D721Med (cell line): Measurements from ENCODE around the gene FXR2.

Source experiments
- DNase-seq: peaks from one replicate; pipeline ENCODE4 v3.0.0; 2011; ENCODE audit warnings: low spot score; ENCODE audit not compliant: insufficient read length
- FAIRE-seq: peaks from 2 replicates; lab custom pipeline; 2011; peaks lifted over from hg19 to GRCh38; lab: Jason Lieb, UNC
- TF ChIP-seq, protein P1 (sequence below): IDR thresholded peaks from 2 replicates; pipeline ENCODE4 v1.5.1; 2012; ENCODE audit warnings: mild to moderate bottlenecking, control low read depth; ENCODE audit not compliant: insufficient read depth; ENCODE audit errors: missing control alignments

Gene FXR2

DNA sequence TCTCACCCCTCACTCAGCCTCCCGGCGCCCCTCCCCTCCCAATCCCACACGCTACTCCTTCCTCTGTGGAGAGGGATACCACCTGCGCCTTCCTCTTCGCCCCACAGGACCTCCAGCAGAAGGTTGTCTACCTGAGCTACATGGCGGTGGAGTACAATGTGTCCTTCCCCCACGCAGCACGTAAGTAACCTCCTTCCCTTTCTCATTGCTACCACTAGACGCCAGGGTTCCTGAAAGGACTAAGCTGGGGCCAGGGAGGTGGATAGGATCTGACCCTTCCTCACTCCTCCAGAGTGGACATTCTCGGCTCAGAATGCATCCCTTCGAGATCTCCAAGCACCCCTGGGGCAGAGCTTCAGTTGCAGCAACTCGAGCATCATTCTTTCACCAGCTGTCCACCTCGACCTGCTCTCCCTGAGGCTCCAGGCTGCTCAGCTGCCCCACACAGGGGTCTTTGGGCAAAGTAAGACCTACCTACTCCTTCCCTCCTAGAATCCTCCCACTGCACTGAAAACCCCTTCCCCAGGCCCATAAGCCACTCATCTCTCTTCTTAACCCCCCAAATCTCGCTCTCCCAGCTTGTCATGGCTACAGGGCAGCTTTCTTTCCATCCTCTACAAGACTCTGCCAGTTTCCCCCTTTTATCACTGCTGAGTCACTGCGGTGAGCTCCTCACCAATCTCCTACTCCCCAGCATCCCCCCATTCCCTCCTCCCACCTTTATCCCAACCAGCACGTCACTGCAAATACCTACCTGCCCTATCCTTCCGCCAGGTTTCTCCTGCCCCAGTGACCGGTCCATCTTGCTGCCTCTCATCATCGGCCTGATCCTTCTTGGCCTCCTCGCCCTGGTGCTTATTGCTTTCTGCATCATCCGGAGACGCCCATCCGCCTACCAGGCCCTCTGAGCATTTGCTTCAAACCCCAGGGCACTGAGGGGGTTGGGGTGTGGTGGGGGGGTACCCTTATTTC lies 33.8 kb downstream of the FXR2 start:
- DNase-seq = no peak
- no peak for FAIRE-seq
- TF ChIP-seq, protein P1, sequence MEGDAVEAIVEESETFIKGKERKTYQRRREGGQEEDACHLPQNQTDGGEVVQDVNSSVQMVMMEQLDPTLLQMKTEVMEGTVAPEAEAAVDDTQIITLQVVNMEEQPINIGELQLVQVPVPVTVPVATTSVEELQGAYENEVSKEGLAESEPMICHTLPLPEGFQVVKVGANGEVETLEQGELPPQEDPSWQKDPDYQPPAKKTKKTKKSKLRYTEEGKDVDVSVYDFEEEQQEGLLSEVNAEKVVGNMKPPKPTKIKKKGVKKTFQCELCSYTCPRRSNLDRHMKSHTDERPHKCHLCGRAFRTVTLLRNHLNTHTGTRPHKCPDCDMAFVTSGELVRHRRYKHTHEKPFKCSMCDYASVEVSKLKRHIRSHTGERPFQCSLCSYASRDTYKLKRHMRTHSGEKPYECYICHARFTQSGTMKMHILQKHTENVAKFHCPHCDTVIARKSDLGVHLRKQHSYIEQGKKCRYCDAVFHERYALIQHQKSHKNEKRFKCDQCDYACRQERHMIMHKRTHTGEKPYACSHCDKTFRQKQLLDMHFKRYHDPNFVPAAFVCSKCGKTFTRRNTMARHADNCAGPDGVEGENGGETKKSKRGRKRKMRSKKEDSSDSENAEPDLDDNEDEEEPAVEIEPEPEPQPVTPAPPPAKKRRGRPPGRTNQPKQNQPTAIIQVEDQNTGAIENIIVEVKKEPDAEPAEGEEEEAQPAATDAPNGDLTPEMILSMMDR = no peak

DNA sequence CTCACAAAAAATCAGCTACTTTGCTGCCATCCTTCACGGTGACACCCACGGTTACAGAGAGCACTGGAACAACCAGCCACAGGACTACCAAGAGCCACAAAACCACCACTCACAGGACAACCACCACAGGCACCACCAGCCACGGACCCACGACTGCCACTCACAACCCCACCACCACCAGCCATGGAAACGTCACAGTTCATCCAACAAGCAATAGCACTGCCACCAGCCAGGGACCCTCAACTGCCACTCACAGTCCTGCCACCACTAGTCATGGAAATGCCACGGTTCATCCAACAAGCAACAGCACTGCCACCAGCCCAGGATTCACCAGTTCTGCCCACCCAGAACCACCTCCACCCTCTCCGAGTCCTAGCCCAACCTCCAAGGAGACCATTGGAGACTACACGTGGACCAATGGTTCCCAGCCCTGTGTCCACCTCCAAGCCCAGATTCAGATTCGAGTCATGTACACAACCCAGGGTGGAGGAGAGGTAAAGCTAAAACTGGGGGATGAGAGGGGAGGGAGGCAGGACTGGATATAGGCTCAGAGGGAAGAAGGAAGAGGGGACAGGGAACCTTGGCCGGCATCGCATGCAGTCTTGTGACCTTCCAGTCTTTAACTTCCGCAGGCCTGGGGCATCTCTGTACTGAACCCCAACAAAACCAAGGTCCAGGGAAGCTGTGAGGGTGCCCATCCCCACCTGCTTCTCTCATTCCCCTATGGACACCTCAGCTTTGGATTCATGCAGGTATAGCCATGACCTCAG lies 34.7 kb downstream of the FXR2 start:
- TF ChIP-seq, protein P1 = no peak
- DNase-seq (no peak), FAIRE-seq (no peak)

DNA sequence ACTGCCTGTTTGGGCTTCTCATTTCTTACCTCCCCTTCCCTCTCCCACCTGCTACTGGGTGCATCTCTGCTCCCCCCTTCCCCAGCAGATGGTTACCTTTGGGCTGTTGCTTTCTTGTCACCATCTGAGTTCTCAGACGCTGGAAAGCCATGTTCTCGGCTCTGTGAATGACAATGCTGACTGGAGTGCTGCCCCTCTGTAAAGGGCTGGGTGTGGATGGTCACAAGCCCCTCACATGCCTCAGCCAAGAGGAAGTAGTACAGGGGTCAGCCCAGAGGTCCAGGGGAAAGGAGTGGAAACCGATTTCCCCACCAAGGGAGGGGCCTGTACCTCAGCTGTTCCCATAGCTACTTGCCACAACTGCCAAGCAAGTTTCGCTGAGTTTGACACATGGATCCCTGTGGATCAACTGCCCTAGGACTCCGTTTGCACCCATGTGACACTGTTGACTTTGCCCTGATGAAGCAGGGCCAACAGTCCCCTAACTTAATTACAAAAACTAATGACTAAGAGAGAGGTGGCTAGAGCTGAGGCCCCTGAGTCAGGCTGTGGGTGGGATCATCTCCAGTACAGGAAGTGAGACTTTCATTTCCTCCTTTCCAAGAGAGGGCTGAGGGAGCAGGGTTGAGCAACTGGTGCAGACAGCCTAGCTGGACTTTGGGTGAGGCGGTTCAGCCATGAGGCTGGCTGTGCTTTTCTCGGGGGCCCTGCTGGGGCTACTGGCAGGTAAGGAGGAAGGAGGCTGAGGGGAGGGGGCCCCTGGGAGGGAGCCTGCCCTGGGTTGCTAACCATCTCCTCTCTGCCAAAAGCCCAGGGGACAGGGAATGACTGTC lies 35.5 kb downstream of the FXR2 start, which contains the start of gene CD68:
CD68 (plus strand) TSS at position 638 of the 833 bp plus-strand sequence; CDS start at position 678, 40 bp downstream.
- DNase-seq (no peak), FAIRE-seq (no peak)
- TF ChIP-seq, protein P1 = no peak

DNA sequence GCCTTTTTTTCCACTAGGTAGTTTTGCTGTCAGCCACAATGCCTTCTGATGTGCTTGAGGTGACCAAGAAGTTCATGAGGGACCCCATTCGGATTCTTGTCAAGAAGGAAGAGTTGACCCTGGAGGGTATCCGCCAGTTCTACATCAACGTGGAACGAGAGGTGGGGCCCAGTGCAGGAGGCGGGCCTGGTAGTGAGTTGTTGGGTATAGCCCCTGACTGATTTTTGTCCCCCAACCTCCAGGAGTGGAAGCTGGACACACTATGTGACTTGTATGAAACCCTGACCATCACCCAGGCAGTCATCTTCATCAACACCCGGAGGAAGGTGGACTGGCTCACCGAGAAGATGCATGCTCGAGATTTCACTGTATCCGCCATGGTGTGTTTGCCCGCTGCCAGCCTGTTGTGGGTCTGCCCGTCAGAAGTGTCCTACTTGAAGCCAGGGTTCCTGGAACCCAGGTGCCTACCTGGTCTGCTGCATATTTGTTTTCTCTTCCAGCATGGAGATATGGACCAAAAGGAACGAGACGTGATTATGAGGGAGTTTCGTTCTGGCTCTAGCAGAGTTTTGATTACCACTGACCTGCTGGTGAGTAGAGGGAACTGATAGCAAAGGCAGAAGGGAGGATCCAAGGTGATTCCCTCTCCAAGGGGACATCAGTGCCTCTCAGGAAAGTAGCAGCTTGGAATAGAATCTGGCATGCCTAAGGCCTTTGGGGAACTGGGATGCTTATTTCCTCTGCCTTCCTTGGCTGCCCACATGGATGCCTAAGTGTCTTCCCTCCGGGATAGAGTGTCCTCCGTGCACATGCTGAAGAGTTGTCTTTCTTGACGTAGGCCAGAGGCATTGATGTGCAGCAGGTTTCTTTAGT lies 37.1 kb downstream of the FXR2 start:
- DNase-seq = no peak
- TF ChIP-seq, protein P1 = no peak
- FAIRE-seq = no peak

DNA sequence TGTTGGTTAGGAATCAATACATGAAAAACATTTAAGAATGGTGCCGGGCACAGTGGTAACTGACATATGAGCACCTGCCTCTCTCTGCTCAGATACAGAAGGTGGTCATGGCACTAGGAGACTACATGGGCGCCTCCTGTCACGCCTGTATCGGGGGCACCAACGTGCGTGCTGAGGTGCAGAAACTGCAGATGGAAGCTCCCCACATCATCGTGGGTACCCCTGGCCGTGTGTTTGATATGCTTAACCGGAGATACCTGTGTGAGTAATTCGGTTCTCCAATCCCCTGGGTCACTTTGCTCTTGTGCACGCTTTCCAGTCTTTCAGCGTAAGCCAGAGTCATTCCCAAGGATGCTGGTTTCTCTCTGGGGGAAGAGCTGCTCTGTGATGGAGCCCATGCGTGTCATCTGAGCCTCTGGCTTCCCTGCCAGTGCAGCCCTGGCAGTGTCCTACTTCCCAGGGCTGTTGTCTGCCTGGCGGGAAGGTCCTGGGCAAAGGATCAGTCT lies 38.2 kb downstream of the FXR2 start:
- no peak for DNase-seq
- TF ChIP-seq, protein P1 = no peak
- FAIRE-seq = no peak

DNA sequence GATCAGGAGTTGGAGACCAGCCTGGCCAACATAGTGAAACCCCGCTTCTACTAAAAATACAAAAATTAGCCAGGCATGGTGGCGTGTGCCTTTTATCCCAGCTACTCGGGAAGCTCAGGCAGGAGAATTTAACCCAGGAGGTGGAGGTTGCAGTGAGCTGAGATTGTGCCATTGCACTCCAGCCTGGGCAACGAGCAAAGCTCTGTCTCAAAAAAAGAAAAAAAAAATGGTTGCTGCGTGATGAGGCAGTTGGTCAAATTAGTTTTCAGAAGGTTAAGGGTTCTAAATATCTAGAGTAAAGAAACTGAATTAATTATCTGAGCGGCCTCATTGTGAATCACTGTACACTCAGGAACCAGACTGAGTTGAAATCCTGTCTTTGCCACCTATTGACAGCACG lies 38.7 kb downstream of the FXR2 start:
- DNase-seq (no peak), FAIRE-seq (no peak)
- TF ChIP-seq, protein P1 = no peak
